Endometrium (tissue), 2 donors: ENCODE data around the gene CASP12.

Source experiments
- FAIRE-seq: peaks from 2 replicates; lab custom pipeline; 2012; peaks lifted over from hg19 to GRCh38; lab: Jason Lieb, UNC
- donor health status: control.
- donor health status: control.

The CASP12 gene

DNA sequence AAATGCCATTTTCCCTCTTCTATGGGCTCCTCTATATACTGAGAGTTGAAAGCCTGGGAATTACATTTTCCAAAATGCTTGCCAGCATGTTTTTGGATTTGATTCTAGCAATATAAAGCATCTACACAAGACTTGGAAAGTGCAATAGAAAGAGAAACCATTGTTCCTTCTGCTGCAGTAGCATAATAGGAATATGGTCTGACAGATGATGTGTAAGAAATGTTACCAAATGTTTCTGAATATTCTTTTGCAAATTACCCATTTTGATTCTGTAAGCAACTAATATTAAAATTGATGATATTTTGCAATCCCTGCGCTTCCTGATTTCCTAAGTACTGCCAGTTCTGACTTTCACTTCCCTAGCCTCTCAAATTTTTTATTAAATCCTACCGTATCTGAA is 61.6 kb downstream of the CASP12 start:
- no peak for FAIRE-seq
